GM12892 (cell line): ENCODE results near the gene PRELID2.

Experiments
- POLR2A ChIP-seq: IDR thresholded peaks from 2 replicates; pipeline ENCODE4 v1.6.1; 2011; ENCODE audit warnings: low read depth, low read length, control low read depth
- POLR2AphosphoS5 ChIP-seq: IDR thresholded peaks from 2 replicates; pipeline ENCODE4 v1.6.1; 2011; ENCODE audit warnings: low read depth, low read length, control low read depth

DNA sequence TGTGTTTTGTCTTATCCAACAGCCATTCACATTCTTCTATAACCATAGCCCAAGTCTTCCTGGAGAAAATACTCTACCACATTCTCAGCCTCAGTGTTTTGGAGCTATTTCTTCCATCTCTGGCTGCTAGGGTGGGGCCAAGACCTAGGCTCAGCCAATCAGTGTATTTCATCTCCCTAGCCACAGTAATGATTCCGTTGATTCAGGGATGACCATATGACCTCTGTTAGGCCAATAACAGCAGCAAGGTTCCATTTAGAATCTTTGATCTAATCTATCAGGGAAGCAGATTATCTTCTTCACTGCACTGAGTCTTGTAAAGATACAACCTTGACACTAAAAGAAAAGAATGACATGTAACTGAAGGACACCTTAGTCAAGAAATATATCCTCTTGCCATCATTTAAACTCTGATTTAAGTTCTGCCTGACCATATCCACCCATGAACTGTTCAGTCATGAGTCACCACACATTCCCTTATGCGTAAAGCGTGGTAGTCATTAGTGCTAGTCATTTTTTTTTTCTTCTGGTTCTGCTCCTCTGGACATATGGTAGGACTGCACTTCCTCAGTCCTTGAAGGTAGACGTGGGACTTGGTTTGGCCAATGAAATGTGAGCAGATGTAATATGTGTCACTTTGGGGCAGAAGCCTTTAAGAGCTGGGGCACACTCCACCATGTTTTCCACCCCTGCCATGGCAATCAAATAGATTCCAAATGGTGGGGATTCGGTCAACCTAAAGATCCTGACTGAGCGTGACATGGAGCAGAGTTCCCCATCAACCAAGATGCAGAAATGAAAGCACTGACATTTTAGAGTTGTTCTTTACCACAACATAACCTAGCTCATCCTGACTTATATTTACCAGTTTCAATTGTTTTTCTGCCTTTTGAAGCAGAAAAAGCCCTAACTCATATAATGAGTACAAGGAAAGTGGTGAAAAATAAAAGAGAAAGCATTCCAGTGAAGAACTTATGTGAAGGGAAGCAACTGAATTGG is 12.7 kb upstream of the PRELID2 start:
- TF ChIP-seq POLR2AphosphoS5 (no peak), POLR2A (no peak)
